ENCODE data around the gene DENND1B.

DENND1B gene

GRCh38 chr1:197775282-197776262 lies at the start of gene DENND1B:
Gene DENND1B (minus strand): TSS chr1:197775480. CDS start chr1:197775155, 325 bp downstream.
- DNase-seq (ENCODE audit: low read depth), result peak; percentile 62

GRCh38 chr1:197814306-197814705 lies 39.0 kb upstream of the DENND1B start:
- DNase-seq (ENCODE audit: low read depth), result no peak
- TF ChIP-seq CTCF (IDR thresholded peaks at IDR 0.05; ENCODE audit: control insufficient read depth, extremely low read depth, insufficient read depth), result no peak
- no peak overlapping the region for H3K4me3 ChIP-seq (ENCODE audit: low read depth, low read length)

More at GRCh38 chr1:197775282-197776262, at the start of gene DENND1B:
- 0 out of 2 replicates have a peak, but pooled peaks have one; percentile 8 for TF ChIP-seq CTCF (IDR thresholded peaks at IDR 0.05; ENCODE audit: control insufficient read depth, extremely low read depth, insufficient read depth)
- peak within 1 kb of the TSS; percentile 62 for H3K4me3 ChIP-seq (ENCODE audit: low read depth, low read length)

- DNase-seq (ENCODE audit: low read depth), result no peak
- H3K4me3 ChIP-seq (ENCODE audit: low read depth, low read length), result no peak overlapping the region
Measured at GRCh38 chr1:197813741-197814140, 38.5 kb upstream of the DENND1B start.

GRCh38 chr1:197811769-197812168 lies 36.5 kb upstream of the DENND1B start:
- DNase-seq (ENCODE audit: low read depth), result no peak
- no peak for TF ChIP-seq CTCF (IDR thresholded peaks at IDR 0.05; ENCODE audit: control insufficient read depth, extremely low read depth, insufficient read depth)
- no peak overlapping the region for H3K4me3 ChIP-seq (ENCODE audit: low read depth, low read length)

More at GRCh38 chr1:197813741-197814140, 38.5 kb upstream of the DENND1B start:
- TF ChIP-seq CTCF (IDR thresholded peaks at IDR 0.05; ENCODE audit: control insufficient read depth, extremely low read depth, insufficient read depth), result no peak

- no peak for TF ChIP-seq CTCF (IDR thresholded peaks at IDR 0.05; ENCODE audit: control insufficient read depth, extremely low read depth, insufficient read depth)
- no peak for DNase-seq (ENCODE audit: low read depth)
- H3K4me3 ChIP-seq (ENCODE audit: low read depth, low read length), result no peak overlapping the region
Measured at GRCh38 chr1:197810812-197811211, 35.5 kb upstream of the DENND1B start.

GRCh38 chr1:197808880-197809279 lies 33.6 kb upstream of the DENND1B start:
- no peak overlapping the region for H3K4me3 ChIP-seq (ENCODE audit: low read depth, low read length)
- DNase-seq (ENCODE audit: low read depth), result no peak

More at GRCh38 chr1:197808880-197809279, 33.6 kb upstream of the DENND1B start:
- no peak for TF ChIP-seq CTCF (IDR thresholded peaks at IDR 0.05; ENCODE audit: control insufficient read depth, extremely low read depth, insufficient read depth)
